Measurements from ENCODE around the gene MMP25.

The MMP25 gene

GRCh38 chr16:3099732-3100499, 53.6 kb downstream of the MMP25 start:
- Histone ChIP-seq H3K27me3 (ENCODE audit: insufficient read depth, low read length, poor library complexity, severe bottlenecking) (no peaks in the 10 kb centered on the region), H4K20me1 (ENCODE audit: insufficient read depth, low read length, poor library complexity, severe bottlenecking) (no peaks in the 10 kb centered on the region), H3K4me3 (ENCODE audit: low read length, poor library complexity, severe bottlenecking) (no peak overlapping the region), H2AFZ (ENCODE audit: low read length) (no peak overlapping the region), H3K9me2 (replicated peaks; ENCODE audit: low read depth, low read length) (no peaks in the 10 kb centered on the region), H3K9me3 (ENCODE audit: insufficient read depth, low read depth, low read length) (no peaks in the 10 kb centered on the region), H3K4me1 (ENCODE audit: insufficient read depth, low read length, poor library complexity, severe bottlenecking) (peaks cover 4% of the 10 kb centered on the region), H3K9ac (ENCODE audit: low read depth, low read length, poor library complexity, severe bottlenecking) (no peak overlapping the region), H3K79me2 (ENCODE audit: insufficient read depth, low read length) (no peaks in the 10 kb centered on the region), H3F3A (ENCODE audit: low read depth) (no peaks in the 10 kb centered on the region), H3K4me2 (ENCODE audit: low read depth, low read length, poor library complexity, severe bottlenecking) (no peak overlapping the region), H3K36me3 (ENCODE audit: insufficient read depth, low read length) (no peaks in the 10 kb centered on the region)
- TF ChIP-seq CTCF (conservative IDR thresholded peaks at IDR 0.05; ENCODE audit: low read length) (no peak), EZH2phosphoT487 (IDR thresholded peaks at IDR 0.05; ENCODE audit: borderline replicate concordance) (no peak)

- no peak overlapping the region for H3K4me2 ChIP-seq (ENCODE audit: low read depth, low read length, poor library complexity, severe bottlenecking)
These were observed 54.9 kb downstream of the MMP25 start for GRCh38 chr16:3101018-3101840.

GRCh38 chr16:3101841-3102470, 55.6 kb downstream of the MMP25 start:
- Histone ChIP-seq H3K9ac (ENCODE audit: low read depth, low read length, poor library complexity, severe bottlenecking) (no peak overlapping the region), H3K9me3 (ENCODE audit: insufficient read depth, low read depth, low read length) (no peaks in the 10 kb centered on the region), H4K20me1 (ENCODE audit: insufficient read depth, low read length, poor library complexity, severe bottlenecking) (no peaks in the 10 kb centered on the region), H3K9me2 (replicated peaks; ENCODE audit: low read depth, low read length) (no peaks in the 10 kb centered on the region), H3K79me2 (ENCODE audit: insufficient read depth, low read length) (no peaks in the 10 kb centered on the region), H3K27me3 (ENCODE audit: insufficient read depth, low read length, poor library complexity, severe bottlenecking) (no peaks in the 10 kb centered on the region), H3F3A (ENCODE audit: low read depth) (no peaks in the 10 kb centered on the region), H3K36me3 (ENCODE audit: insufficient read depth, low read length) (no peaks in the 10 kb centered on the region), H3K4me2 (ENCODE audit: low read depth, low read length, poor library complexity, severe bottlenecking) (no peak overlapping the region), H3K4me1 (ENCODE audit: insufficient read depth, low read length, poor library complexity, severe bottlenecking) (no peaks in the 10 kb centered on the region), H3K4me3 (ENCODE audit: low read length, poor library complexity, severe bottlenecking) (no peak overlapping the region), H2AFZ (ENCODE audit: low read length) (no peak overlapping the region)
- no peak for TF ChIP-seq EZH2phosphoT487 (IDR thresholded peaks at IDR 0.05; ENCODE audit: borderline replicate concordance)
- no peak for TF ChIP-seq CTCF (conservative IDR thresholded peaks at IDR 0.05; ENCODE audit: low read length)

More at GRCh38 chr16:3101018-3101840, 54.9 kb downstream of the MMP25 start:
- Histone ChIP-seq H3K79me2 (ENCODE audit: insufficient read depth, low read length) (no peaks in the 10 kb centered on the region), H3K9me3 (ENCODE audit: insufficient read depth, low read depth, low read length) (no peaks in the 10 kb centered on the region), H3K27me3 (ENCODE audit: insufficient read depth, low read length, poor library complexity, severe bottlenecking) (no peaks in the 10 kb centered on the region), H3F3A (ENCODE audit: low read depth) (no peaks in the 10 kb centered on the region), H3K9ac (ENCODE audit: low read depth, low read length, poor library complexity, severe bottlenecking) (no peak overlapping the region), H3K4me3 (ENCODE audit: low read length, poor library complexity, severe bottlenecking) (no peak overlapping the region), H3K9me2 (replicated peaks; ENCODE audit: low read depth, low read length) (no peaks in the 10 kb centered on the region), H4K20me1 (ENCODE audit: insufficient read depth, low read length, poor library complexity, severe bottlenecking) (no peaks in the 10 kb centered on the region), H2AFZ (ENCODE audit: low read length) (no peak overlapping the region), H3K36me3 (ENCODE audit: insufficient read depth, low read length) (no peaks in the 10 kb centered on the region), H3K4me1 (ENCODE audit: insufficient read depth, low read length, poor library complexity, severe bottlenecking) (peaks cover under 1% of the 10 kb centered on the region)
- TF ChIP-seq CTCF (conservative IDR thresholded peaks at IDR 0.05; ENCODE audit: low read length) (peak; percentile 53), EZH2phosphoT487 (IDR thresholded peaks at IDR 0.05; ENCODE audit: borderline replicate concordance) (no peak)
